ENCODE measurements around the gene EXOC6. TPM values are rescaled to one million over a fixed set of nuclear protein-coding genes. Genes with fewer than 3 reads are reported as not detected.

EXOC6 gene, protein sequence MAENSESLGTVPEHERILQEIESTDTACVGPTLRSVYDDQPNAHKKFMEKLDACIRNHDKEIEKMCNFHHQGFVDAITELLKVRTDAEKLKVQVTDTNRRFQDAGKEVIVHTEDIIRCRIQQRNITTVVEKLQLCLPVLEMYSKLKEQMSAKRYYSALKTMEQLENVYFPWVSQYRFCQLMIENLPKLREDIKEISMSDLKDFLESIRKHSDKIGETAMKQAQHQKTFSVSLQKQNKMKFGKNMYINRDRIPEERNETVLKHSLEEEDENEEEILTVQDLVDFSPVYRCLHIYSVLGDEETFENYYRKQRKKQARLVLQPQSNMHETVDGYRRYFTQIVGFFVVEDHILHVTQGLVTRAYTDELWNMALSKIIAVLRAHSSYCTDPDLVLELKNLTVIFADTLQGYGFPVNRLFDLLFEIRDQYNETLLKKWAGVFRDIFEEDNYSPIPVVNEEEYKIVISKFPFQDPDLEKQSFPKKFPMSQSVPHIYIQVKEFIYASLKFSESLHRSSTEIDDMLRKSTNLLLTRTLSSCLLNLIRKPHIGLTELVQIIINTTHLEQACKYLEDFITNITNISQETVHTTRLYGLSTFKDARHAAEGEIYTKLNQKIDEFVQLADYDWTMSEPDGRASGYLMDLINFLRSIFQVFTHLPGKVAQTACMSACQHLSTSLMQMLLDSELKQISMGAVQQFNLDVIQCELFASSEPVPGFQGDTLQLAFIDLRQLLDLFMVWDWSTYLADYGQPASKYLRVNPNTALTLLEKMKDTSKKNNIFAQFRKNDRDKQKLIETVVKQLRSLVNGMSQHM
- 6.2 and 13.6 TPM in 2 replicates for total RNA-seq (2014; rRNA removed; shearing (Covaris generic))

GRCh38 chr10:92848441-92849233, at the start of gene EXOC6:
Gene EXOC6, plus strand, starts transcription at chr10:92848520. Its CDS starts 14 bp downstream, at chr10:92848534.
- Histone ChIP-seq H3K36me3 (replicated peaks; ENCODE audit: control insufficient read depth, insufficient read depth, low read length) (no peaks in the 10 kb centered on the region), H3K4me3 (ENCODE audit: insufficient read depth, low read depth, low read length) (peak within 1 kb of the TSS; percentile 69), H3K27me3 (ENCODE audit: control insufficient read depth, insufficient read depth, low read length) (peaks cover 18% of the 10 kb centered on the region)
- DNase-seq = peak; percentile 87

- Histone ChIP-seq H3K27me3 (ENCODE audit: control insufficient read depth, insufficient read depth, low read length) (no peaks in the 10 kb centered on the region), H3K4me3 (ENCODE audit: insufficient read depth, low read depth, low read length) (no peak overlapping the region), H3K36me3 (replicated peaks; ENCODE audit: control insufficient read depth, insufficient read depth, low read length) (no peaks in the 10 kb centered on the region)
- no peak for DNase-seq
These were observed 48.8 kb upstream of the EXOC6 start for GRCh38 chr10:92799568-92799967.

DNA sequence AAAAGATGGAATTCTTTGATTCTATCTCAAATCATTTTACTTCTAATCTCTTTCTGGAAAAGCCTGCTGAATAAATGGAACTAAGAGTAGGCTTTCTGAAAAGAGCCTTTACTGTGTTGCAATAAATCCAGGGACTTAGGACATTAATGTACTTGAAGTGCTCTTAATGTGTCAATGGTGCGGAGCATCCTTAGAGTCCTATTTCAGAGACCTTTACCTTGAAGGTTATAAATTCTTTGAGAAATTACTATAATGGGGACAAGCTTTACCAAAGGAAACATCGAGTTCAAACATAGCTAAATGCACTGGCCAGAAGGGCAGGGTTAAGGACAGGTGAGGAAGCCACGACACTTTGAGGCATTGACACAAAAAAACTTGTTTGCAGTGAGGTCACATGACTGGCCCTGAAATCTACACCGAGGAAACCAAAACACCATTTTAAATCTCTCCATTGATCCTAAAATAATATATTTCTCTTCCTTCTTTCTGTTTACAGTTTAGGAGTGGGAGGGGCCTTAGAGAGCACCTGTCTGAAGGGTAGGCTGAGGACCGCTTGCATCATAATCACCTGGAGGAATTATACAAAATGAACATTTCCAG, 48.1 kb upstream of the EXOC6 start:
- H3K36me3 ChIP-seq (replicated peaks; ENCODE audit: control insufficient read depth, insufficient read depth, low read length) = no peaks in the 10 kb centered on the region
- no peaks in the 10 kb centered on the region for H3K27me3 ChIP-seq (ENCODE audit: control insufficient read depth, insufficient read depth, low read length)
- no peak for DNase-seq
- H3K4me3 ChIP-seq (ENCODE audit: insufficient read depth, low read depth, low read length) = no peak overlapping the region

- no peaks in the 10 kb centered on the region for H3K36me3 ChIP-seq (replicated peaks; ENCODE audit: control insufficient read depth, insufficient read depth, low read length)
- no peak for DNase-seq
- H3K4me3 ChIP-seq (ENCODE audit: insufficient read depth, low read depth, low read length) = no peak overlapping the region
- H3K27me3 ChIP-seq (ENCODE audit: control insufficient read depth, insufficient read depth, low read length) = no peaks in the 10 kb centered on the region
These were observed 46.1 kb upstream of the EXOC6 start for GRCh38 chr10:92801978-92802872.

- Histone ChIP-seq H3K4me3 (ENCODE audit: insufficient read depth, low read depth, low read length) (no peak overlapping the region), H3K27me3 (ENCODE audit: control insufficient read depth, insufficient read depth, low read length) (no peaks in the 10 kb centered on the region; the same call in 1 of the 2 replicates), H3K36me3 (replicated peaks; ENCODE audit: control insufficient read depth, insufficient read depth, low read length) (no peaks in the 10 kb centered on the region)
- no peak for DNase-seq
These were observed 38.5 kb upstream of the EXOC6 start for GRCh38 chr10:92809840-92810239.

- Histone ChIP-seq H3K36me3 (replicated peaks; ENCODE audit: control insufficient read depth, insufficient read depth, low read length) (no peaks in the 10 kb centered on the region), H3K4me3 (ENCODE audit: insufficient read depth, low read depth, low read length) (no peak overlapping the region), H3K27me3 (ENCODE audit: control insufficient read depth, insufficient read depth, low read length) (no peaks in the 10 kb centered on the region; the same call in 1 of the 2 replicates)
- DNase-seq = no peak
These were observed 37.3 kb upstream of the EXOC6 start for GRCh38 chr10:92810934-92811532.

- Histone ChIP-seq H3K27me3 (ENCODE audit: control insufficient read depth, insufficient read depth, low read length) (no peaks in the 10 kb centered on the region; the same call in 1 of the 2 replicates), H3K36me3 (replicated peaks; ENCODE audit: control insufficient read depth, insufficient read depth, low read length) (no peaks in the 10 kb centered on the region), H3K4me3 (ENCODE audit: insufficient read depth, low read depth, low read length) (no peak overlapping the region)
- no peak for DNase-seq
These were observed 36.3 kb upstream of the EXOC6 start for GRCh38 chr10:92811986-92812385.

DNA sequence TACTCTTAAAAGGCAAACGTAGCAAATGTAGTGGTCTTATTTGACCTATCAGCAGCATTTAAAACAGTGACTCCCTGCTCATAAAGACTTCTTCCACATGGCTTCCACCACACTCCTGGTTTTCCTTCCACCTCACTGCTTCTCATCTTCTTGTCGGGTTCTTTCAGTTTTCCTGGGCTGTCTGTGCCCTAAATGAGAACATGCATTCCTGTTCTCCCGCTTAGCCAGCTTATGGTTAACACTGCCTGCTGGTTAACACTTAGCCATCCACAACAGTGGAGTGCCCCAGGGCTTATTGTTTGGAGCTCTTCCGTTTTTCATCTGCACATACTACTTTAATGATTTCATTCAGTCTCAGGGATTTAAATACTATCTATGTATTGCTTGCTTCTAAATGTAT, 34.3 kb upstream of the EXOC6 start:
- no peak for DNase-seq
- H3K27me3 ChIP-seq (ENCODE audit: control insufficient read depth, insufficient read depth, low read length) = no peaks in the 10 kb centered on the region; the same call in 1 of the 2 replicates
- H3K4me3 ChIP-seq (ENCODE audit: insufficient read depth, low read depth, low read length) = no peak overlapping the region
- H3K36me3 ChIP-seq (replicated peaks; ENCODE audit: control insufficient read depth, insufficient read depth, low read length) = no peaks in the 10 kb centered on the region

DNA sequence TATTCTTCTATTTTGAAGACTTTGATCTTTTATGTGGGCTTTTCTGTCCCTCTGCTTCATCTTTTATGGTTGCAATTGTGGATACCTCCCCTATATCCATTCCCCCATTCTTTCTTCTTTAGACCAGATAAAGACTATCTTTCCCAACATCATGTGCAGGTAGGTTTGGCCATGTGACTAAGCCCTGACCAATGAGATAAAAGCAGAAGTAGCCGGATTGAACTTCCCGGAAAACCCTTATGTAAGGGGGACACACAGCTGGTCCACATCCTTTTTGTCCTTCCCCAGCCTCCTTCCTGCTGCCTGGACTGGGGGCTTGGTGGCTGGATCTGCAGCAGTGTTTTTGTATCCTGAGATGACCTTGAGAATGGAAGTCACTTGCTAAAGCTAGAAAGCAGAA, 33.5 kb upstream of the EXOC6 start:
- H3K36me3 ChIP-seq (replicated peaks; ENCODE audit: control insufficient read depth, insufficient read depth, low read length) = no peaks in the 10 kb centered on the region
- H3K4me3 ChIP-seq (ENCODE audit: insufficient read depth, low read depth, low read length) = no peak overlapping the region
- DNase-seq = no peak
- H3K27me3 ChIP-seq (ENCODE audit: control insufficient read depth, insufficient read depth, low read length) = no peaks in the 10 kb centered on the region; the same call in 1 of the 2 replicates

GRCh38 chr10:92816091-92816531, 32.2 kb upstream of the EXOC6 start:
- Histone ChIP-seq H3K36me3 (replicated peaks; ENCODE audit: control insufficient read depth, insufficient read depth, low read length) (no peaks in the 10 kb centered on the region), H3K27me3 (ENCODE audit: control insufficient read depth, insufficient read depth, low read length) (no peaks in the 10 kb centered on the region), H3K4me3 (ENCODE audit: insufficient read depth, low read depth, low read length) (no peak overlapping the region)
- DNase-seq = no peak

- Histone ChIP-seq H3K27me3 (ENCODE audit: control insufficient read depth, insufficient read depth, low read length) (no peaks in the 10 kb centered on the region), H3K4me3 (ENCODE audit: insufficient read depth, low read depth, low read length) (no peak overlapping the region), H3K36me3 (replicated peaks; ENCODE audit: control insufficient read depth, insufficient read depth, low read length) (no peaks in the 10 kb centered on the region)
- DNase-seq = peak; percentile 18
These were observed 26.2 kb upstream of the EXOC6 start for GRCh38 chr10:92822060-92822634.

- DNase-seq = no peak
- Histone ChIP-seq H3K36me3 (replicated peaks; ENCODE audit: control insufficient read depth, insufficient read depth, low read length) (no peaks in the 10 kb centered on the region), H3K27me3 (ENCODE audit: control insufficient read depth, insufficient read depth, low read length) (no peaks in the 10 kb centered on the region), H3K4me3 (ENCODE audit: insufficient read depth, low read depth, low read length) (no peak overlapping the region)
These were observed 25.4 kb upstream of the EXOC6 start for GRCh38 chr10:92822964-92823363.

- H3K27me3 ChIP-seq (ENCODE audit: control insufficient read depth, insufficient read depth, low read length) = no peaks in the 10 kb centered on the region
- DNase-seq = no peak
- no peak overlapping the region for H3K4me3 ChIP-seq (ENCODE audit: insufficient read depth, low read depth, low read length)
- H3K36me3 ChIP-seq (replicated peaks; ENCODE audit: control insufficient read depth, insufficient read depth, low read length) = no peaks in the 10 kb centered on the region
These were observed 22.3 kb upstream of the EXOC6 start for GRCh38 chr10:92826061-92826460.

All from H7 (cell line).